Stimulated activated CD4-positive, alpha-beta T cell treated with anti-CD3 and anti-CD28 coated beads, Interleukin-12 subunit alpha, Interleukin-12 subunit beta, amount 100 ng/mL, for 4 hours (primary cell): ENCODE results near the gene ACSS3.

Source experiments
- DNase-seq: peaks from one replicate; pipeline ENCODE4 v3.0.0-alpha.2; 2020

ACSS3 gene

GRCh38 chr12:81303935-81304334, 226.1 kb downstream of the ACSS3 start:
- DNase-seq, result no peak
